AG08396 (cell line): Measurements from ENCODE around the gene SLC24A3.

Source experiments
- DNase-seq: peaks from one replicate; pipeline ENCODE4 v3.0.0; 2012; ENCODE audit warnings: low spot score, mixed read lengths

SLC24A3 gene

GRCh38 chr20:19241440-19241839, 29.0 kb downstream of the SLC24A3 start:
- DNase-seq: no peak

GRCh38 chr20:19244291-19244690, 31.8 kb downstream of the SLC24A3 start:
- DNase-seq: no peak

GRCh38 chr20:19249106-19249879, 36.9 kb downstream of the SLC24A3 start:
- DNase-seq: no peak

GRCh38 chr20:19250346-19250745, 37.9 kb downstream of the SLC24A3 start:
- no peak for DNase-seq

DNA sequence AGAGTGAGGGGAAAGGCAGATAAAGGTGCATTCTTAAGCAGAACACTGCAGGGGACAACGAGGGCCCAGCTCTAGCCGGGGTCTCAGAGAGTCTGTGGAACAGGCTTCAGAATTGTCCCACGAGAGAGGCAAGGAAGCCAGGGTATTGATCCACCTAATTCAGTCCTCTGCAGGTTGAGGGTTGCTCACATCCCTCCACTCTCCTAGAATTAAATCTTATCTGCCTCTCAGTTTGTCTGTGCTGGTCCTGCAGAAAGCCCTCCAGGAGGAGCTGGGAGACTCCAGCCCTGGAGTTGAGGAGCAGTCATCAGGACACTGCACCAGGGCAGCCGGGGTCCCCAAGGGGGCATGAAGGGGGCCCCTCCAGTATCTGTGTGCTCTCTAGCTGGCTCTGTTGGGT, 39.1 kb downstream of the SLC24A3 start:
- no peak for DNase-seq

DNA sequence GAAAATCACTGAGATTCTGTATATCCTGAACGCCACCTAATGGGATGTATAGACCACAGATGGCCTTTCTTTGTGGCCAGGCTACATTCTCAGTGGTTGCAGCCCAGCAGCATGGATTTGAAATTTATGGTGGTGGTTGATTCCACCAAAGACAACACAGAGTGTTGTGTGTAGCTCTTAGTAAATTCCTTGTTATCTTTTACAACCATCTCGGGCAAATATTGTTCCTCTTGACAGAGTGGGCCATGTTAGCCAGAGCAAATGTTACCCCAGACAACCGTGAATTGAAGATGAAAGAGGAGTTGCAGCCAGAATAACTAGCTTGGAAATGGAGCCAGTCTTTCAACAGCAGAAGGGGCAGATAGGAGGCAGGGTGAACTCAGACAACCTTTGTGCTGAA, 39.5 kb downstream of the SLC24A3 start:
- DNase-seq: no peak

- peak; percentile 55 for DNase-seq
Observed at GRCh38 chr20:19252451-19253120, 40.1 kb downstream of the SLC24A3 start.

- DNase-seq: no peak
Observed at GRCh38 chr20:19253316-19253715, 40.9 kb downstream of the SLC24A3 start.

DNA sequence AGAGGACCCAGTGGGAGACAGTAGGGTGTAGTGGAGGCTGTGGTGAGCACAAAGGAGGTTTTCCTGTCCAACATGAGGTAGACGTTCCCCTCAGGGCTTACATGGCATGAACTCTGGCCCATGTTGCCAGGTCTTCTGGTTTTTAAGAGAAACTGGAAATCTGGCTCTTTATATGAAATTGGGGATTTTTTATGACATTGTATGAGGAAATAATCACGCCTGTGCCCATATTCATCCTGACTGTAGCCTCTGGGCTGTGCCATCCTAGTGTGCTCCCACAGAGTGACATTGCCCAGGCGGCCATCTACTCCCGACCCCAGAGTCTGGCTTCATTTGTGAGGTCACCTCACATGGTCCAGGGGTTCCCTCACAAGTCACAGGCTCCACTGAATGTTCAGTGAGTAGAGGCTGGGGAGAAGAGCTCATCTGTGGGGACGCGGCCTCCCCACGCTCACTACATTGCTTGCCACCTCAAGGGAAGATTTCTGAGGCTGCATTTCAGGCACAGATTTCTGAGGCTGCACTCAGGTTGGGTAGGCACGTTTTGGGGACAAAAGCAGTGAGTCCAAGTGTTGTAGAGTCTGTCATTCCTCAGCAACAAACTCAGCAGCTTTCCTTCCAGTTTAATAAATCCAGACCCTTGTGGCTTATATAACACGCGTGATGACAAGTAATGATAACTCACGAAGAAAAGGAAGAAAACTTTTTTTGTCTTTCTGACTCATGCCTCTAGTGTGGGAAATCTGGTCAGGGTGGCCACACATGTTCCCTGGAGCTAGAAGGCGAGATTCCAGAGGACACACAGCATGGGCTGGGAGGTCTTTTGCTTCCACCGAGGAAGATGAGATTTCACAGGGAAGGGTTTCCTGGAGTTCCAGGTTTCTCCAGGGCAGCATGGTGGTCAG, 41.7 kb downstream of the SLC24A3 start:
- DNase-seq: peak; percentile 35

- DNase-seq: no peak
Observed at GRCh38 chr20:19254956-19255355, 42.5 kb downstream of the SLC24A3 start.

- no peak for DNase-seq
Observed at GRCh38 chr20:19256085-19256484, 43.6 kb downstream of the SLC24A3 start.

GRCh38 chr20:19256906-19257595, 44.6 kb downstream of the SLC24A3 start:
- DNase-seq: no peak

GRCh38 chr20:19257865-19258264, 45.4 kb downstream of the SLC24A3 start:
- DNase-seq: no peak

DNA sequence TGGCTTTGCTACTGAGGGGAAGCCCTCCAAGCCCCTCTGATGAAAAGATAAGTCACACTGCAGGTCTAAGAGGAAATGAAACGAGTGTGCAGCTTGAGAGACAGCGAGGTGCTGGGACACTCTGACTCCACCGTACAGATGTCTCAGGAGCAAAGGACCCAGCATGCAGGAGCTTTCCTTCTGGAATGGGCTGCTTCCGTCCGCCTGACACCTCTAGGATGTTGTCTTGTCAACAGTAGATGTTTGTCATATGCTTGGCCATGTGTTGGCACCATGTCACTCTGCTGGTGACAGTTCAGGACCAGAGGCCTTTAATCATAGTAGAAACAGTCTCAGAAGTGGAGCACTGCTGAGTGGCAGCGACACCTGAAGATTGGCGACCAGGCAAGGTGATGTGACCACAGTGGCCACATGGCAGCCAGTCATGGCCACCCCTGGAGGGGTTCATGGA, 46.7 kb downstream of the SLC24A3 start:
- DNase-seq: no peak

GRCh38 chr20:19260412-19261090, 48.1 kb downstream of the SLC24A3 start:
- peak; percentile 59 for DNase-seq

GRCh38 chr20:19264191-19264590, 51.7 kb downstream of the SLC24A3 start:
- no peak for DNase-seq

- peak; percentile 24 for DNase-seq
Observed at GRCh38 chr20:19265646-19266374, 53.4 kb downstream of the SLC24A3 start.

DNA sequence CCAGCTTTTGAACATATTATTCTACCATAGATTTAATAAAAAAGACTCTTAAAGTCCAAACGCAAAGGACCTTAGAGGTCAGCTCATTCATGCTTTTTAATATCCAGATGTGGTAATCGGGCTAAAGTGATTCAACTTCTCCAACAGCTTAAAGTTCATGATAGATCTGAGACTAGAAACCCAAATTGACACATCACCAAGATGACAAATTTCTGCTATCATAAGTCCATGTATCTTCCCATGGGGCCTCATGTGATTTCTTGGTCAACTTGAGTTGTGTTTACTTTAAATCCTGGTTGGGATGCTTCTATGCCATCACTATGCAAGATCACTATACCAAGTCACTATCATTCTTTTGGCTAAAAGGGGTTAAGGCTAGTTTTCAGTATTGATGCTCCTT, 56.0 kb downstream of the SLC24A3 start:
- DNase-seq: no peak

DNA sequence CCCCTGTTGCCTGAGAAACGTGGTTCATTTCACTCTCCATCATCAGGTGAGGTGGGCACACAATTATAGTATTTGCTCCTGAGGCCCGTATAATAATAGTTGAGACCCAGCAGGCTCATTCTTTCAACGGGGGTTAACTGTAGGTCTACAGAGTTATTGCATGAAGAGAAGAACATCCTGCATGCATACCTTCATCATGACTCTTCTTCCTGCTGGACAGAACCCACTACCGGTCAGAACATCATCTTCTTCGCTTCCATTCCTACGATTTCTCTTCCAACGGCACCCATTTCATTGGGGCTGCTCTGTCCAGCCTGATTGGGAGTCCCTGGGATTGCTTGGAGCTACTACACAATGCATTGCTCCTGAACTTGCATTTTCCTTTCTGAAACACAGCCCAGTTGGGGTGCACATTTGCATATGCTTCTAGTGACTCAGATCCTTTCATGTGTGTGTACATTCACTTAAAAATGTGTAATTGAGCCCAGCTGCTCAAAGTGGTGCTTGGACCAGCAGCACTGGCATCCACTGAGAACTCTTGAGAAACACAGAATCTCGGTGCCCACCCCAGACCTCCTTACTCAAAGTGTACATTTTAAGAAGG, 57.4 kb downstream of the SLC24A3 start:
- peak; percentile 51 for DNase-seq
